Upper lobe of right lung (tissue), 1 donor: Measurements from ENCODE around the gene TMEM200C. TPM values are rescaled to one million over a fixed set of nuclear protein-coding genes. Genes with fewer than 3 reads are reported as not detected.

Experiments used
- ATAC-seq: fragments of 200-7000 bp; cut with Tn5 transposase; one replicate; pipeline ENCODE4 v1.9.1; 2020; ENCODE audit warnings: mild to moderate bottlenecking, moderate library complexity
- DNase-seq: peaks from one replicate; pipeline ENCODE4 v3.0.0-alpha.2; 2020
- H3K27ac ChIP-seq: fragments of 200-600 bp; one replicate; pipeline ENCODE4 v1.8.0; 2022
- H3K27me3 ChIP-seq: fragments of 200-600 bp; one replicate; pipeline ENCODE4 v1.8.0; 2022; ENCODE audit warnings: mild to moderate bottlenecking
- H3K36me3 ChIP-seq: fragments of 200-600 bp; one replicate; pipeline ENCODE4 v1.8.0; 2022
- H3K4me1 ChIP-seq: fragments of 200-600 bp; one replicate; pipeline ENCODE4 v1.8.0; 2022
- H3K4me3 ChIP-seq: fragments of 200-600 bp; one replicate; pipeline ENCODE4 v1.8.0; 2022; ENCODE audit warnings: mild to moderate bottlenecking
- H3K9me3 ChIP-seq: fragments of 200-600 bp; one replicate; pipeline ENCODE4 v1.8.0; 2022
- intact Hi-C: fragments of 100-400 bp; cut with DNase I; formaldehyde crosslinking; loops from one replicate; pipeline ENCODE4 v1.11.0; 2022
- total RNA-seq: library from RNA; stranded (reverse); fragmentation: NEBNext Ultra II Directional; extraction: Animal tissue kit (Norgen Biotek cat#: 25700); gene quantifications from one replicate; pipeline ENCODE4 v1.2.1, GENCODE V29; 2021
- TF ChIP-seq, protein P1 (sequence below): fragments of 200-600 bp; IDR thresholded peaks from one replicate; pipeline ENCODE4 v1.8.0; 2022; ENCODE audit warnings: antibody characterized with exemption
- donor health status: DM: no; HTN: yes; CAD: no; lungs with severe emphysema.

TMEM200C gene
- total RNA-seq, 1 donor from 2014 or later: 0.41 TPM

DNA sequence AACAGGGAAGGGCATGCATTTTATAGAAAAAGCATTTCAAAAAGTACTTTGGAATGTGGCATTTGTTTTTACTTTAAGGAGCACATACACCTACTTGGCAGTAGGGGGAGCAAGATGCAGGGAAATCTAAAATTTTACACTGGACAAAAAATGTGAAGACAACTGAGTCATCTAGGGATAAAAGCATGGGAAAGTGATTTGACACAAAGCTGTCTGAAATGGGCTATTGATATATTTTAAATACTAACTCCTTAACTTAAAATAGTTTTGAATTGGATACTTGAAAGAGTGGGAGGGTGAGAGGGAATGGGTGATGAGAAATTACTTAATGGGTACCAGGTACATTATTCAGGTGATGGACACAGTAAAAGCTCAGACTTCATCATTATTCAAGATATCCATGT, 15.8 kb downstream of the TMEM200C start:
- peaks cover 13% of the 10 kb centered on the region for H3K27me3 ChIP-seq
- ATAC-seq (peak; percentile 58), DNase-seq (no peak)
- H3K27ac ChIP-seq: no peak overlapping the region
- H3K4me3 ChIP-seq: no peak overlapping the region
- TF ChIP-seq, protein P1, sequence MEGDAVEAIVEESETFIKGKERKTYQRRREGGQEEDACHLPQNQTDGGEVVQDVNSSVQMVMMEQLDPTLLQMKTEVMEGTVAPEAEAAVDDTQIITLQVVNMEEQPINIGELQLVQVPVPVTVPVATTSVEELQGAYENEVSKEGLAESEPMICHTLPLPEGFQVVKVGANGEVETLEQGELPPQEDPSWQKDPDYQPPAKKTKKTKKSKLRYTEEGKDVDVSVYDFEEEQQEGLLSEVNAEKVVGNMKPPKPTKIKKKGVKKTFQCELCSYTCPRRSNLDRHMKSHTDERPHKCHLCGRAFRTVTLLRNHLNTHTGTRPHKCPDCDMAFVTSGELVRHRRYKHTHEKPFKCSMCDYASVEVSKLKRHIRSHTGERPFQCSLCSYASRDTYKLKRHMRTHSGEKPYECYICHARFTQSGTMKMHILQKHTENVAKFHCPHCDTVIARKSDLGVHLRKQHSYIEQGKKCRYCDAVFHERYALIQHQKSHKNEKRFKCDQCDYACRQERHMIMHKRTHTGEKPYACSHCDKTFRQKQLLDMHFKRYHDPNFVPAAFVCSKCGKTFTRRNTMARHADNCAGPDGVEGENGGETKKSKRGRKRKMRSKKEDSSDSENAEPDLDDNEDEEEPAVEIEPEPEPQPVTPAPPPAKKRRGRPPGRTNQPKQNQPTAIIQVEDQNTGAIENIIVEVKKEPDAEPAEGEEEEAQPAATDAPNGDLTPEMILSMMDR: peak; percentile 77
- intact Hi-C loops: loop anchor here (10.0 kb wide), 3 partner anchors 595 to 1005 kb away; no protein-coding TSS in a partner anchor
- H3K36me3 ChIP-seq: no peaks in the 10 kb centered on the region
- H3K9me3 ChIP-seq: no peaks in the 10 kb centered on the region
- no peaks in the 10 kb centered on the region for H3K4me1 ChIP-seq

DNA sequence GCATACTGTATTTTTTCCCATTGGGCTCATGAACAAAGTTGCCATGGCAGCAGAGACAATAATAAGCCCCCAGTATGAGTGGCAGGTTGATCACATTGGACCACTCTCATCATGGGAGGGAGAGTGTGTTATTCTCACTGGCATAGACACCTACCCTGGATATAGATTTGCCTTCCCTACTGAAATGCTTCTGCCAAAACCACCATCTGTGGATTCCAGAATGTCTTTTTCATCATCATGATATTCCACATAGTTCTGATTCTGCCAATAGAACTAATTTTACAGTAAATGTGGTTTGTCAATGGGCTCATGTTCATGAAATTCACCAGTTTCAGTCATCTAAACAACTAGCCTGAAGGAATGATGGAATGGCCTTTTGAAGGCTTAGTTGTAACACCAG, 18.4 kb downstream of the TMEM200C start:
- no peaks in the 10 kb centered on the region for H3K4me1 ChIP-seq
- TF ChIP-seq, protein P1: no peak
- H3K4me3 ChIP-seq: no peak overlapping the region
- intact Hi-C loops: loop anchor here (10.0 kb wide), 3 partner anchors 598 to 1008 kb away; no protein-coding TSS in a partner anchor
- H3K27me3 ChIP-seq: peaks cover 8% of the 10 kb centered on the region
- no peaks in the 10 kb centered on the region for H3K9me3 ChIP-seq
- DNase-seq: no peak
- no peak overlapping the region for H3K27ac ChIP-seq
- no peaks in the 10 kb centered on the region for H3K36me3 ChIP-seq
- no peak for ATAC-seq

DNA sequence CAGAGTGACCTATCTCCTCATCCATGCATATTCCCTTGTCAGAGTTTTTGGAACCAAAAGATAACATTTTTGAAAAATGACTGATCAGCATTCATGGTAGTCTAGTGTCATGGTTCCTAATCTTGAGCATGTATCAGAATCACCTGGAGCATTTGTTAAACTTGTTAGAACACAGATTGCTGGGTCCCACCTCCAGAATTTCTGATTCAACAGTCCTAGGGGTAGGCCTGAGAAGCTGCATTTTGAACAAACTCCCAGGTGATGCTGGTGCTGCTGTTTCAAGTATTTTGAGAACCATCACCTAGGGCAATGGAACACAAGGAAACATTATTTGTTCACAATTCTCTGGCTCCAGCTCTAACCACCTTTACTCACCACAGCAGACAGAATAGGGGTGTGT, 21.0 kb downstream of the TMEM200C start:
- no peak for ATAC-seq
- Histone ChIP-seq H3K27me3 (peaks cover 3% of the 10 kb centered on the region), H3K4me3 (no peak overlapping the region), H3K36me3 (no peaks in the 10 kb centered on the region), H3K4me1 (no peaks in the 10 kb centered on the region), H3K9me3 (no peaks in the 10 kb centered on the region), H3K27ac (no peak overlapping the region)
- no peak for DNase-seq
- TF ChIP-seq, protein P1: no peak
- intact Hi-C loops: loop anchor here (10.0 kb wide), 3 partner anchors 600 to 1010 kb away; no protein-coding TSS in a partner anchor

DNA sequence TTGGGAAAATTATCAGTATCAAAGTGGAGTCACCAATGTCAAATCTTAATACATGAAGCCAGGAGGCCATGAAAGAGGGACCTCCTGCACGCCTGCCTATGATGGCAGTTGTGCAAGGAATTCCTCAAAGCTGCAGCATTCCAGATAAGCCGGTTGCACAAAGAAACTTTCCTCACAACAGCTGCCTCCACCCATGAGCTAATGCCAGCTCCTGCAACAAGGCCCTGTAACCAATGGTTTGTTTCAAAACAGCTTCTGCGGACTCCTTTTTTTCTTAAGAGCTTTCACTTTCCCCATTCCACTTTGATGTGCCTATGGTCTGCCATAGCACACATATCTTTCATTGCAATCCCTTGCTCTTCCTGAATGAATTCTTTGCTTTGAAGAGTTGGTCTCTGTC, 22.4 kb downstream of the TMEM200C start:
- Histone ChIP-seq H3K4me1 (no peaks in the 10 kb centered on the region), H3K27ac (no peak overlapping the region), H3K9me3 (no peaks in the 10 kb centered on the region), H3K27me3 (peaks cover 3% of the 10 kb centered on the region), H3K4me3 (no peak overlapping the region), H3K36me3 (no peaks in the 10 kb centered on the region)
- intact Hi-C loops: loop anchor here (10.0 kb wide), 3 partner anchors 602 to 1012 kb away; no protein-coding TSS in a partner anchor
- TF ChIP-seq, protein P1: no peak
- DNase-seq (no peak), ATAC-seq (no peak)

DNA sequence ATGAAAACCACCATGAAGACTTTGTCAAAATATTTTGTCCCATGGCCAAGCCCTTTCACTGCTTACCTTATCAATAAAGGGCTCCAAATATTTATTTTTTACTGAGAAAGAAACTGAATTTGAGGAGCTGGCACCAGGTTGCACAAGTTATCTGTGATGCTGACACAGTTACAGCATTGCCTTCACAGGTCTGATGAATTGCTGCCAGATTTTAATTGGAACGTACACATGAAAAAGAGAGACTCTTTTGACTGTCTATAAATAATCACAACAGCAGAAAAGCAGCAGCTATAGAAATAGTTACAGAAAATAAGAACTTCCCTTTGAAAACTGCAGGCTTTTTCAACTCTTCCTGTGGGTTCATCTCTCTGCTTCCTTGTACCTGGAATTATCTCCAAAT, 23.9 kb downstream of the TMEM200C start:
- intact Hi-C loops: loop anchor here (10.0 kb wide), 3 partner anchors 603 to 1013 kb away; no protein-coding TSS in a partner anchor
- TF ChIP-seq, protein P1: no peak

More for the DNA sequence above, 23.9 kb downstream of the TMEM200C start:
- H3K27me3 ChIP-seq: no peaks in the 10 kb centered on the region
- no peaks in the 10 kb centered on the region for H3K36me3 ChIP-seq
- H3K9me3 ChIP-seq: no peaks in the 10 kb centered on the region
- H3K4me1 ChIP-seq: no peaks in the 10 kb centered on the region
- ATAC-seq (no peak), DNase-seq (no peak)
- H3K27ac ChIP-seq: no peak overlapping the region
- no peak overlapping the region for H3K4me3 ChIP-seq
